Measurements from ENCODE around the gene DLGAP1.

DLGAP1 gene

GRCh38 chr18:4453567-4453873 is 1.6 kb downstream of the DLGAP1 start:
- TF ChIP-seq TAF1 (IDR thresholded peaks at IDR 0.05; ENCODE audit: low read depth) = no peak
- no peak for TF ChIP-seq REST (IDR thresholded peaks at IDR 0.05; ENCODE audit: low read depth)
- no peak for TF ChIP-seq RAD21 (IDR thresholded peaks at IDR 0.05; ENCODE audit: low read depth)
- no peak for TF ChIP-seq EGR1 (IDR thresholded peaks at IDR 0.05)
- TF ChIP-seq FOXM1 (IDR thresholded peaks at IDR 0.05; ENCODE audit: borderline replicate concordance, low read depth) = no peak

- no peak for TF ChIP-seq FOXM1 (IDR thresholded peaks at IDR 0.05; ENCODE audit: borderline replicate concordance, low read depth)
- TF ChIP-seq CEBPB (IDR thresholded peaks at IDR 0.05) = no peak
- TF ChIP-seq EP300 (IDR thresholded peaks at IDR 0.05; ENCODE audit: borderline replicate concordance) = no peak
- no peak for TF ChIP-seq TEAD4 (IDR thresholded peaks at IDR 0.05)
- no peak for TF ChIP-seq REST (IDR thresholded peaks at IDR 0.05; ENCODE audit: low read depth)
- no peak for TF ChIP-seq TCF12 (IDR thresholded peaks at IDR 0.05; ENCODE audit: low read depth)
- no peak for TF ChIP-seq NFIC (IDR thresholded peaks at IDR 0.05)
- no peak for TF ChIP-seq ZBTB7A (IDR thresholded peaks at IDR 0.05; ENCODE audit: low read depth)
- TF ChIP-seq RAD21 (IDR thresholded peaks at IDR 0.05; ENCODE audit: low read depth) = no peak
- TF ChIP-seq MAX (IDR thresholded peaks at IDR 0.05) = no peak
- no peak for TF ChIP-seq EGR1 (IDR thresholded peaks at IDR 0.05)
- no peak for TF ChIP-seq YY1 (IDR thresholded peaks at IDR 0.05; ENCODE audit: low read depth)
- TF ChIP-seq CREB1 (IDR thresholded peaks at IDR 0.05; ENCODE audit: low read depth) = no peak
- no peak for TF ChIP-seq TAF1 (IDR thresholded peaks at IDR 0.05; ENCODE audit: low read depth)
- TF ChIP-seq USF1 (IDR thresholded peaks at IDR 0.05) = no peak
Observed at GRCh38 chr18:4450065-4450658, 4.9 kb downstream of the DLGAP1 start.

GRCh38 chr18:4445902-4446301 is 9.2 kb downstream of the DLGAP1 start:
- no peak for TF ChIP-seq FOXM1 (IDR thresholded peaks at IDR 0.05; ENCODE audit: borderline replicate concordance, low read depth)
- TF ChIP-seq EP300 (IDR thresholded peaks at IDR 0.05; ENCODE audit: borderline replicate concordance) = no peak

DNA sequence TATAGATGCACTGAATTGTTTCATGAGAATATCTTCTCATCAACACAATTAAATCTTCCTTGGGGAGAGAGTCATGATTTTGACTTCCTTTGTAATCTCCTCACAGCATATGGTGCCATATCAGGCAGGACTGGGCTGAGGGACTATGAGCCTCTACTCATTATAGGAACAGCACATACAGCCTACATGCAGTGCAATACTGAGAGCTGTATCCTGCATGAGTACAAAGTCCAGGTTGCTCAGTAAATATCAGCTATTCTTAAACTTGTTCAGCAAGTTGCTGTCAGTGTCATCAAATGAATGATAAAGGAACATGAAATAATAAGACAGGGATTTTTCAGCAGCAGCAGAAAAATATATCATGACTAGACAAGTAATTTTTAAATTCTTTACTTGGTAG is 10.8 kb downstream of the DLGAP1 start:
- TF ChIP-seq MAX (IDR thresholded peaks at IDR 0.05) = no peak
- TF ChIP-seq USF1 (IDR thresholded peaks at IDR 0.05) = no peak
- no peak for TF ChIP-seq FOXM1 (IDR thresholded peaks at IDR 0.05; ENCODE audit: borderline replicate concordance, low read depth)
- TF ChIP-seq TCF12 (IDR thresholded peaks at IDR 0.05; ENCODE audit: low read depth) = no peak
- no peak for TF ChIP-seq EP300 (IDR thresholded peaks at IDR 0.05; ENCODE audit: borderline replicate concordance)
- TF ChIP-seq RAD21 (IDR thresholded peaks at IDR 0.05; ENCODE audit: low read depth) = no peak
- TF ChIP-seq TAF1 (IDR thresholded peaks at IDR 0.05; ENCODE audit: low read depth) = no peak
- no peak for TF ChIP-seq NFIC (IDR thresholded peaks at IDR 0.05)
- no peak for TF ChIP-seq CEBPB (IDR thresholded peaks at IDR 0.05)
- TF ChIP-seq ZBTB7A (IDR thresholded peaks at IDR 0.05; ENCODE audit: low read depth) = no peak
- TF ChIP-seq YY1 (IDR thresholded peaks at IDR 0.05; ENCODE audit: low read depth) = no peak
- no peak for TF ChIP-seq EGR1 (IDR thresholded peaks at IDR 0.05)
- no peak for TF ChIP-seq REST (IDR thresholded peaks at IDR 0.05; ENCODE audit: low read depth)
- no peak for TF ChIP-seq CREB1 (IDR thresholded peaks at IDR 0.05; ENCODE audit: low read depth)
- TF ChIP-seq TEAD4 (IDR thresholded peaks at IDR 0.05) = no peak

- no peak for TF ChIP-seq TEAD4 (IDR thresholded peaks at IDR 0.05)
- TF ChIP-seq ZBTB7A (IDR thresholded peaks at IDR 0.05; ENCODE audit: low read depth) = no peak
- TF ChIP-seq MAX (IDR thresholded peaks at IDR 0.05) = no peak
Observed at GRCh38 chr18:4441098-4441497, 14.0 kb downstream of the DLGAP1 start.

Measured in Ishikawa (cell line).